ENCODE data around the gene NR3C2.

- TF ChIP-seq POLR2AphosphoS5 (IDR thresholded peaks at IDR 0.05; ENCODE audit: borderline replicate concordance, low read depth, low read length) (no peak), EZH2 (IDR thresholded peaks at IDR 0.05) (no peak)
These were observed 351.4 kb downstream of the NR3C2 start for GRCh38 chr4:148090503-148091476.
